Uterus (tissue), 4 donors: ENCODE data around the gene IL22RA1. TPM values are rescaled to one million over a fixed set of nuclear protein-coding genes. Genes with fewer than 3 reads are reported as not detected.

Experiments
- DNase-seq, 2 donors: peaks; one replicate each; pipeline ENCODE4 v3.0.0-alpha.2; 2019 to 2020
- H3K27ac ChIP-seq, 2 donors: fragments of 200-600 bp; sonication (generic); 1 replicate in 1 of 2; 2 replicates in 1 of 2; pipeline ENCODE4 v1.5.1; 2016 to 2018
- H3K27me3 ChIP-seq, 2 donors: fragments of 200-600 bp; sonication (generic); one replicate each; pipeline ENCODE4 v1.5.1; 2018 to 2019; ENCODE audit warnings: control low read depth in 1 of 2
- H3K36me3 ChIP-seq, 2 donors: fragments of 200-600 bp; sonication (generic); one replicate each; pipeline ENCODE4 v1.5.1; 2019; ENCODE audit warnings: control low read depth in 1 of 2
- H3K4me1 ChIP-seq, 2 donors: fragments of 200-600 bp; sonication (generic); one replicate each; pipeline ENCODE4 v1.5.1; 2018 to 2019; ENCODE audit warnings: control low read depth in 1 of 2
- H3K4me3 ChIP-seq, 2 donors: fragments of 200-600 bp; sonication (generic); 1 replicate in 1 of 2; 2 replicates in 1 of 2; pipeline ENCODE4 v1.5.1; 2018 to 2019; ENCODE audit warnings: mild to moderate bottlenecking in 1 of 2
- H3K9me3 ChIP-seq, 2 donors: fragments of 200-600 bp; sonication (generic); one replicate each; pipeline ENCODE4 v1.5.1; 2019; ENCODE audit warnings: control low read depth in 1 of 2
- POLR2A ChIP-seq, 2 donors: fragments of 450-650 bp; IDR thresholded peaks; one replicate each; pipeline ENCODE4 v1.6.1; 2016; ENCODE audit warnings: antibody characterized with exemption in 2 of 2, mild to moderate bottlenecking in 1 of 2, moderate library complexity in 1 of 2
- intact Hi-C: fragments of 100-400 bp; cut with DNase I; formaldehyde crosslinking; loops from one replicate; pipeline ENCODE4 v1.15.1; 2023; ENCODE audit warnings: low total_unique reads
- total RNA-seq, 4 donors: library from RNA; depleted of rRNA in 3 of 4; stranded (reverse); fragments of >200 nt in 3 of 4; gene quantifications; one replicate each; pipeline versions ENCODE4 v1.1.0 to v1.2.4, GENCODE V29; 2014 to 2023
- TF ChIP-seq, protein P1 (sequence below), 4 experiments: fragments of 200-600 bp in 2 of 4; fragments of 450-650 bp in 2 of 4; sonication (generic) in 2 of 4; IDR thresholded peaks; one replicate each; pipeline ENCODE4 v1.5.1; 2016 to 2019; ENCODE audit warnings: antibody characterized with exemption in 4 of 4, mild to moderate bottlenecking in 2 of 4, moderate library complexity in 1 of 4
- donor health status: DM: yes; HTN: yes; CAD: no.

Gene IL22RA1
- total RNA-seq, 4 donors from 2014 or later = 0.21 to 0.37 TPM; not detected in 2

GRCh38 chr1:24110642-24111261, 32.2 kb downstream of the IL22RA1 start:
- no peaks in the 10 kb centered on the region for H3K9me3 ChIP-seq
- H3K36me3 ChIP-seq = no peaks in the 10 kb centered on the region
- H3K4me3 ChIP-seq = no peak overlapping the region
- intact Hi-C loops = no loop called here
- peaks cover 0 to 4% of the 10 kb centered on the region in 2 donors for H3K4me1 ChIP-seq
- no peaks in the 10 kb centered on the region for H3K27me3 ChIP-seq
- DNase-seq = no peak
- H3K27ac ChIP-seq = peak overlapping the region; percentile 14 to 61
- TF ChIP-seq, protein P1, sequence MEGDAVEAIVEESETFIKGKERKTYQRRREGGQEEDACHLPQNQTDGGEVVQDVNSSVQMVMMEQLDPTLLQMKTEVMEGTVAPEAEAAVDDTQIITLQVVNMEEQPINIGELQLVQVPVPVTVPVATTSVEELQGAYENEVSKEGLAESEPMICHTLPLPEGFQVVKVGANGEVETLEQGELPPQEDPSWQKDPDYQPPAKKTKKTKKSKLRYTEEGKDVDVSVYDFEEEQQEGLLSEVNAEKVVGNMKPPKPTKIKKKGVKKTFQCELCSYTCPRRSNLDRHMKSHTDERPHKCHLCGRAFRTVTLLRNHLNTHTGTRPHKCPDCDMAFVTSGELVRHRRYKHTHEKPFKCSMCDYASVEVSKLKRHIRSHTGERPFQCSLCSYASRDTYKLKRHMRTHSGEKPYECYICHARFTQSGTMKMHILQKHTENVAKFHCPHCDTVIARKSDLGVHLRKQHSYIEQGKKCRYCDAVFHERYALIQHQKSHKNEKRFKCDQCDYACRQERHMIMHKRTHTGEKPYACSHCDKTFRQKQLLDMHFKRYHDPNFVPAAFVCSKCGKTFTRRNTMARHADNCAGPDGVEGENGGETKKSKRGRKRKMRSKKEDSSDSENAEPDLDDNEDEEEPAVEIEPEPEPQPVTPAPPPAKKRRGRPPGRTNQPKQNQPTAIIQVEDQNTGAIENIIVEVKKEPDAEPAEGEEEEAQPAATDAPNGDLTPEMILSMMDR (IDR thresholded peaks at IDR 0.05) = no peak

DNA sequence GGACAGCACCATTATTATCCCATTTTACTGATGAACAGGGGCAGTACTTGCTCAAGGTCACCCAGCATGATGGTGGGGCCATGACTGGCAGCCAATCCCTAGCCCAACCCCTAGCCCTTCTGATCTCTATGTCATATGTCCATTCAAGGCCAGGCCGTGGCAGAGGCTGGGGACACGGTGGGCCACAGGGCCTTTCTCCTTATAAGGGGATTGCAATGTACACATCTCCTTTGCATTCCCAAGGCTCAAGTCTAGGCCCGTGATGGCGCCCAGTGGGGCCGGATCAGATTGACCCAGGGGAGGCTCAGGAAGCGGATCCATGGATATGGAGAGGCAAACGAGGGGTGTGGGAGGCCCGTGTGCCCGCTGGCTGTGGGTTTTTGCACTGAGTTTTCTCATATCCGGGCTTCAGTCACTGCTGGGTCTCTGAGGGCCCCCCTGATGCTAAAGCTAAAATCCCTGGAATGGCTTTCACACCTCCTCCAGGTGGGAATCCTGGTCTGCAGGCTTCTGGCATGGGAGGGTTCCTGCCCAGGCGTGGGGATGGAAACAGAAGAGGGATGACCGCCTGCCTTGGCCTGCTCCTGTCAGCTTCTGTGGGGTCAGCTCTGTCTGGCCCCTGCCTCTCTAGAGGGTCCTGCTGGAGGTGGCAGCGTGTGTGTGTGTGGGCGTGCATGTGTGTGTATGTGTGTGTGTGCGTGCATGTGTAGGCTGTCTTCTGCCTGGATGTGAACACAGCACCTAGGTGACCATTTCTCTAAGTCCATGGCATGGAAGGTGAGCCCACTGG, 33.1 kb downstream of the IL22RA1 start:
- intact Hi-C loops = no loop called here
- H3K27me3 ChIP-seq = no peaks in the 10 kb centered on the region
- no peaks in the 10 kb centered on the region for H3K36me3 ChIP-seq
- no peaks in the 10 kb centered on the region for H3K9me3 ChIP-seq
- H3K4me1 ChIP-seq = peaks cover 0 to 4% of the 10 kb centered on the region in 2 donors
- no peak overlapping the region for H3K27ac ChIP-seq
- no peak for DNase-seq
- no peak for TF ChIP-seq POLR2A (IDR thresholded peaks at IDR 0.05)
- H3K4me3 ChIP-seq = no peak overlapping the region

- no peak overlapping the region for H3K27ac ChIP-seq
These were observed 33.8 kb downstream of the IL22RA1 start for GRCh38 chr1:24109166-24109483.

DNA sequence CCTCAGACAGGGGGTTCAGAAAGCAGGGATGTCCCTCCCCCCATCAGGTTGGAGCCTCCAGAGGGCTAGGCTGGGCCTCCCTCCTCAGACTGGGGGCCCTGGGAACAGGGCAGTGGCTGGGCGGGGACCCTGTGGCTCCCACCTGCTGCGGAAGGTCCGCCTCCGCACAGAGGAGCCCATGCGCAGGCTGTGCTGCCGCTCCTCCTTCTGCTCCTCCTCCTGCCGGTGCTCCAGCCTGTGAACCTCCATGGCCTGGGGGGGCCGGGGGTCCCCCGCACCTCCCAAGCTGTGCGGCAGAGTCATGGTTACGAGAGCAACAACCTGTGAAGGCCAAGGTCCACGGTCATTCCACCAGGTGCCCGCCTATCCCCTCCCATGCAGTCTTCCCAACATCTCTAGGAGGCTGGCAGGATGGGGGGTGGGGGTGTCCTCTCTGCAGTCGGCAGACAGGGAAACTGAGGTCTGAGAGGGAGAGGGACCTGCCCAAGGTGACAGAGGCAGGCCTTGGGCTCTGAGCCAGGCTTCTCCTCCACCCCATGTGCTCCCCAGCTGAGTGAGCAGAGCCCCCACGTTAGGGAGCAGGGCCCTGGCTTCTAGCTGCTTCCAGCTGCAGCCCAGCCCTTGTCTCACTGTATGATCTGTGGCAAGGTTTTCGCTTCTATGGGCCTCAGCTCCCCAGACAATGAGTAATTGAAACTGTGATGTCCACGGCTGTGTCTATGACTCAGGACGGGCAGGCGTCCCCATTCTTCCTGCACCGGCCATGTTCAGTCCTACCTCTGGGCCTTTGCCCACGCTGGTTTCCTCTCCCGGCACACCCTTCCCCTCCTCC, 34.4 kb downstream of the IL22RA1 start:
- intact Hi-C loops = no loop called here
- no peaks in the 10 kb centered on the region for H3K36me3 ChIP-seq
- no peaks in the 10 kb centered on the region for H3K9me3 ChIP-seq
- H3K27me3 ChIP-seq = no peaks in the 10 kb centered on the region
- peaks cover 0 to 4% of the 10 kb centered on the region in 2 donors for H3K4me1 ChIP-seq
- TF ChIP-seq POLR2A (IDR thresholded peaks at IDR 0.05) = no peak
- TF ChIP-seq, protein P1 (IDR thresholded peaks at IDR 0.05) = no peak
- H3K27ac ChIP-seq = no peak overlapping the region
- DNase-seq = peak in 1 of 2 donors; percentile 48
- H3K4me3 ChIP-seq = no peak overlapping the region

More at GRCh38 chr1:24109166-24109483, 33.8 kb downstream of the IL22RA1 start:
- Histone ChIP-seq H3K4me1 (peaks cover 0 to 4% of the 10 kb centered on the region in 2 donors), H3K27me3 (no peaks in the 10 kb centered on the region), H3K9me3 (no peaks in the 10 kb centered on the region), H3K36me3 (no peaks in the 10 kb centered on the region), H3K4me3 (no peak overlapping the region)
- intact Hi-C loops = no loop called here
- TF ChIP-seq POLR2A (IDR thresholded peaks at IDR 0.05) = no peak
- TF ChIP-seq, protein P1 (IDR thresholded peaks at IDR 0.05) = no peak
- no peak for DNase-seq

GRCh38 chr1:24107462-24108138, 35.3 kb downstream of the IL22RA1 start:
- intact Hi-C loops = no loop called here
- Histone ChIP-seq H3K9me3 (no peaks in the 10 kb centered on the region), H3K4me3 (no peak overlapping the region), H3K27ac (no peak overlapping the region), H3K36me3 (no peaks in the 10 kb centered on the region), H3K4me1 (peaks cover 0 to under 1% of the 10 kb centered on the region in 2 donors), H3K27me3 (no peaks in the 10 kb centered on the region)
- TF ChIP-seq, protein P1 (IDR thresholded peaks at IDR 0.05) = no peak
- no peak for TF ChIP-seq POLR2A (IDR thresholded peaks at IDR 0.05)
- no peak for DNase-seq
